GM12801 (cell line): ENCODE data around the gene PRDM10.

Source experiments
- CTCF ChIP-seq: IDR thresholded peaks from one replicate; pipeline ENCODE4 v1.5.1; 2011; ENCODE audit warnings: control low read depth; ENCODE audit not compliant: insufficient read length; ENCODE audit errors: extremely low read depth

Gene PRDM10

GRCh38 chr11:129937592-129938238, 64.9 kb downstream of the PRDM10 start:
- TF ChIP-seq CTCF, result no peak

GRCh38 chr11:129935723-129936122, 66.9 kb downstream of the PRDM10 start:
- no peak for TF ChIP-seq CTCF

GRCh38 chr11:129933891-129934290, 68.7 kb downstream of the PRDM10 start:
- TF ChIP-seq CTCF, result no peak

GRCh38 chr11:129933262-129933661, 69.4 kb downstream of the PRDM10 start:
- TF ChIP-seq CTCF, result no peak

- TF ChIP-seq CTCF, result no peak
Measured at GRCh38 chr11:129932381-129933067, 70.1 kb downstream of the PRDM10 start.

GRCh38 chr11:129930743-129931142, 71.9 kb downstream of the PRDM10 start:
- TF ChIP-seq CTCF, result no peak

GRCh38 chr11:129930296-129930695, 72.3 kb downstream of the PRDM10 start:
- TF ChIP-seq CTCF, result no peak
